Hepatocyte (in vitro differentiated cells): Measurements from ENCODE around the gene TLR9. TPM values are rescaled to one million over a fixed set of nuclear protein-coding genes. Genes with fewer than 3 reads are reported as not detected.

ENCODE experiments used
- DNase-seq: peaks from one replicate; pipeline ENCODE4 v3.0.0-alpha.2; 2016; ENCODE audit warnings: low spot score
- H2AFZ ChIP-seq: fragments of 200-600 bp; sonication (generic); 2 replicates; pipeline ENCODE4 v1.6.0; 2016; ENCODE audit warnings: antibody characterized with exemption, mild to moderate bottlenecking
- H3K27ac ChIP-seq: fragments of 200-600 bp; sonication (generic); 2 replicates; pipeline ENCODE4 v1.5.1; 2016; ENCODE audit warnings: mild to moderate bottlenecking
- H3K27me3 ChIP-seq: fragments of 200-600 bp; sonication (generic); 2 replicates; pipeline ENCODE4 v1.6.1; 2016
- H3K36me3 ChIP-seq: fragments of 200-600 bp; sonication (generic); replicated peaks from 2 replicates; pipeline ENCODE4 v1.5.1; 2016; ENCODE audit warnings: low read depth; ENCODE audit not compliant: insufficient read depth
- H3K4me1 ChIP-seq: fragments of 200-600 bp; sonication (generic); 2 replicates; pipeline ENCODE4 v1.5.1; 2016; ENCODE audit warnings: mild to moderate bottlenecking, moderate library complexity; ENCODE audit not compliant: insufficient read depth
- H3K4me2 ChIP-seq: fragments of 200-600 bp; sonication (generic); 2 replicates; pipeline ENCODE4 v1.6.0; 2016
- H3K4me3 ChIP-seq: fragments of 200-600 bp; sonication (generic); 2 replicates; pipeline ENCODE4 v1.5.1; 2016; ENCODE audit warnings: mild to moderate bottlenecking
- H3K79me2 ChIP-seq: fragments of 200-600 bp; sonication (generic); 2 replicates; pipeline ENCODE4 v1.6.0; 2017; ENCODE audit warnings: mild to moderate bottlenecking
- H3K9me2 ChIP-seq: fragments of 200-600 bp; sonication (generic); replicated peaks from 2 replicates; pipeline ENCODE4 v1.6.0; 2017; ENCODE audit warnings: mild to moderate bottlenecking; ENCODE audit not compliant: insufficient read depth
- H3K9me3 ChIP-seq: fragments of 200-600 bp; sonication (generic); 2 replicates; pipeline ENCODE4 v1.5.1; 2016; ENCODE audit warnings: low read depth, mild to moderate bottlenecking
- H4K20me1 ChIP-seq: fragments of 200-600 bp; sonication (generic); 2 replicates; pipeline ENCODE4 v1.6.0; 2016; ENCODE audit warnings: mild to moderate bottlenecking; ENCODE audit not compliant: insufficient read depth, poor library complexity, severe bottlenecking
- EZH2 ChIP-seq: fragments of 200-600 bp; sonication (generic); IDR thresholded peaks from 2 replicates; pipeline ENCODE4 v1.6.1; 2016; ENCODE audit warnings: antibody characterized with exemption, mild to moderate bottlenecking, borderline replicate concordance
- EZH2phosphoT487 ChIP-seq: fragments of 200-600 bp; sonication (generic); IDR thresholded peaks from one replicate; pipeline ENCODE4 v1.6.1; 2018; ENCODE audit warnings: antibody characterized with exemption, mild to moderate bottlenecking, low read depth, moderate library complexity; ENCODE audit not compliant: unreplicated experiment, severe bottlenecking
- WGBS: methylation state at CpG from one replicate; pipeline ENCODE4 v1.1.6; 2016; ENCODE audit warnings: low lambda C conversion rate; ENCODE audit errors: missing lambda C conversion rate; 5-methylcytosine and 5-hydroxymethylcytosine counted together
- polyA plus RNA-seq: library from polyadenylated mRNA; unstranded; fragments of >200 nt; fragmentation: Nextera tagmentation; extraction: Ambion mirVana; gene quantifications from 2 replicates; pipeline ENCODE4 v1.2.1, GENCODE V29; 2016
- total RNA-seq: library from RNA; depleted of rRNA; stranded (reverse); fragments of >200 nt; gene quantifications from 2 replicates; pipeline ENCODE4 v1.2.3, GENCODE V29; 2014
- TF ChIP-seq, protein P1 (sequence below): fragments of 200-600 bp; sonication (generic); IDR thresholded peaks from 2 replicates; pipeline ENCODE4 v1.5.1; 2016; ENCODE audit warnings: antibody characterized with exemption, mild to moderate bottlenecking; ENCODE audit not compliant: poor library complexity

TLR9 gene
- total and polyA plus RNA-seq, 2 experiments from 2014 or later = not detected

DNA sequence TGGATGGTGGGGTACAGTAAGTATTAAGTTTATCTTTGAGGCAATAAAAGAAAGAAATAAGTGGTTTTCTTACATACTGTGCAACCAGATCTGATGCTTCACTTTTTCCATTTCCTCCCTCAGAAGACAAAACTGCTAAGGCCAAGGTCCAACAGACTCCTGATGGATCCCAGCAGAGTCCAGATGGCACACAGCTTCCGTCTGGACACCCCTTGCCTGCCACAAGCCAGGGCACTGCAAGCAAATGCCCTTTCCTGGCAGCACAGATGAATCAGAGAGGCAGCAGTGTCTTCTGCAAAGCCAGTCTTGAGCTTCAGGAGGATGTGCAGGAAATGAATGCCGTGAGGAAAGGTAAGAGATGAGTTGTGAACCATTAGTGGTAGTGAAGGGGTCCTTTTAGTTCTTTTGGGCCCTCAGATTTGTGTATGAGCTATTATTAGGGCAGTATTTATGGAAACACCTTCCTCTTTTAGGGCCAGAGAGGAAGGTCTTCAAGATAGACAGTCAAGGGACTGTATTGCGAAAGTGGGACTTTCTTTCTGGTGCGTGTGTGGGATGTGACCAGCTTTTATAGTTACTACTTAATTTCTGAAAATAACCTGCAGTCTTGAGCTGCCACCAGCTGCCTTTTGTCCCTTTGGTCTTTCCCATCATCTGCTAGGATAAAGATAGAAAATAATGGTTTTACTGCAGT is 22.9 kb downstream of the TLR9 start:
- TF ChIP-seq EZH2 = no peak
- TF ChIP-seq, protein P1, sequence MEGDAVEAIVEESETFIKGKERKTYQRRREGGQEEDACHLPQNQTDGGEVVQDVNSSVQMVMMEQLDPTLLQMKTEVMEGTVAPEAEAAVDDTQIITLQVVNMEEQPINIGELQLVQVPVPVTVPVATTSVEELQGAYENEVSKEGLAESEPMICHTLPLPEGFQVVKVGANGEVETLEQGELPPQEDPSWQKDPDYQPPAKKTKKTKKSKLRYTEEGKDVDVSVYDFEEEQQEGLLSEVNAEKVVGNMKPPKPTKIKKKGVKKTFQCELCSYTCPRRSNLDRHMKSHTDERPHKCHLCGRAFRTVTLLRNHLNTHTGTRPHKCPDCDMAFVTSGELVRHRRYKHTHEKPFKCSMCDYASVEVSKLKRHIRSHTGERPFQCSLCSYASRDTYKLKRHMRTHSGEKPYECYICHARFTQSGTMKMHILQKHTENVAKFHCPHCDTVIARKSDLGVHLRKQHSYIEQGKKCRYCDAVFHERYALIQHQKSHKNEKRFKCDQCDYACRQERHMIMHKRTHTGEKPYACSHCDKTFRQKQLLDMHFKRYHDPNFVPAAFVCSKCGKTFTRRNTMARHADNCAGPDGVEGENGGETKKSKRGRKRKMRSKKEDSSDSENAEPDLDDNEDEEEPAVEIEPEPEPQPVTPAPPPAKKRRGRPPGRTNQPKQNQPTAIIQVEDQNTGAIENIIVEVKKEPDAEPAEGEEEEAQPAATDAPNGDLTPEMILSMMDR = no peak
- TF ChIP-seq EZH2phosphoT487 = no peak
- no peak overlapping the region for H3K4me3 ChIP-seq
- H4K20me1 ChIP-seq = no peaks in the 10 kb centered on the region
- no peaks in the 10 kb centered on the region for H3K9me2 ChIP-seq
- H3K79me2 ChIP-seq = peaks cover 39% of the 10 kb centered on the region
- DNase-seq = no peak
- H2AFZ ChIP-seq = no peak overlapping the region
- no peaks in the 10 kb centered on the region for H3K9me3 ChIP-seq
- H3K36me3 ChIP-seq = peaks cover 10% of the 10 kb centered on the region
- H3K27me3 ChIP-seq = no peaks in the 10 kb centered on the region
- peaks cover 12% of the 10 kb centered on the region for H3K4me1 ChIP-seq
- WGBS = 95% methylated on average over 4 of the region's 4 CpGs
- no peak overlapping the region for H3K27ac ChIP-seq
- no peak overlapping the region for H3K4me2 ChIP-seq

- Histone ChIP-seq H3K9me2 (no peaks in the 10 kb centered on the region), H3K27me3 (no peaks in the 10 kb centered on the region), H4K20me1 (no peaks in the 10 kb centered on the region), H3K36me3 (peaks cover 10% of the 10 kb centered on the region), H3K4me1 (peaks cover 23% of the 10 kb centered on the region), H3K4me3 (no peak overlapping the region), H3K9me3 (no peaks in the 10 kb centered on the region), H2AFZ (no peak overlapping the region), H3K27ac (no peak overlapping the region), H3K4me2 (peak overlapping the region; percentile 95), H3K79me2 (peaks cover 39% of the 10 kb centered on the region)
- TF ChIP-seq EZH2phosphoT487 (no peak), EZH2 (no peak)
- TF ChIP-seq, protein P1 = no peak
- no peak for DNase-seq
- 91% methylated on average over 5 of the region's 5 CpGs for WGBS
These were observed 24.3 kb downstream of the TLR9 start for GRCh38 chr3:52200981-52201679.

DNA sequence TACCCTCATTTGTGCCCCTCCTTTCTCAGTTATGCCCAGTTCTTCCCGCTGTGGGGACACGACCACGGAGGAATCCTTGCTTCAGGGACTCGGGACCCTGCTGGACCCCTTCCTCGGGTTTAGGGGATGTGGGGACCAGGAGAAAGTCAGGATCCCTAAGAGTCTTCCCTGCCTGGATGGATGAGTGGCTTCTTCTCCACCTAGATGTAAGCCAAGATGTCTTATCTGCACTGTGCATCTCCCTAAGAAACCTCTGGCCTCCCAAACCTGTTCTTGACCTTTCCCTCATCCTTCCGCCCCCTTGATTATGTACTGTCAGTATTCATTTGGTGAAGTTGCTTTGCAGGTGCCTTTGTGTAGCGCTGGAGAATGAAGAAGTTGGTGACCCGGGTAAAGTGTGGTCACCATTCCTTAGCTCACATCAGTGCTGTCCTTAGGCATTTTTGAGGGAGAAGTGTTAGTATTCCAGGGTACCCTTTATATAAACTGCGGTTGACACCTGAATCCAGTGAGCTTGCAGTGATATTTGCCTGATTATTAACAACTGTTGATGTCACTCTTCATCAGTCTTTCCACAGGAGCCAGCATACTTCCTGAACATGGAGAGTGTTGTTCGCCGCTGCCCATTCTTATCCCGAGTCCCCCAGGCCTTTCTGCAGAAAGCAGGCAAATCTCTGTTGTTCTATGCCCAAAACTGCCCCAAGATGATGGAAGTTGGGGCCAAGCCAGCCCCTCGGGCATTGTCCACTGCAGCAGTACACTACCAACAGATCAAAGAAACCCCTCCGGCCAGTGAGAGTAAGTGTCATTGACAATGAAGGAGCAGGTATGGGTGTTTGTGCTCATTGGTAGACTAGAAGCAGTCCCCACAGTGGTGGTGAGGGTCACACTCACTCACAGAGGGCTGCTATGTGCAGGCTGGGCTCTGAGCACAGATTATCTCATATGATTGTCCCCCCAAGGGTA is 26.5 kb downstream of the TLR9 start:
- H3K79me2 ChIP-seq = peaks cover 36% of the 10 kb centered on the region
- peak overlapping the region; percentile 95 for H3K4me2 ChIP-seq
- WGBS = 52% methylated on average over 14 of the region's 14 CpGs
- no peaks in the 10 kb centered on the region for H3K36me3 ChIP-seq
- H2AFZ ChIP-seq = peak overlapping the region; percentile 52
- no peaks in the 10 kb centered on the region for H4K20me1 ChIP-seq
- H3K27me3 ChIP-seq = no peaks in the 10 kb centered on the region
- no peak for TF ChIP-seq EZH2phosphoT487
- TF ChIP-seq, protein P1 = no peak
- no peak for TF ChIP-seq EZH2
- H3K27ac ChIP-seq = peak overlapping the region; percentile 79
- no peak for DNase-seq
- peak overlapping the region; percentile 74 for H3K4me3 ChIP-seq
- H3K9me2 ChIP-seq = no peaks in the 10 kb centered on the region
- peaks cover 23% of the 10 kb centered on the region for H3K4me1 ChIP-seq
- H3K9me3 ChIP-seq = no peaks in the 10 kb centered on the region
